Ovary (tissue), 3 donors: Measurements from ENCODE around the gene QSOX1.

Experiments used
- CTCF ChIP-seq, 3 donors: fragments of 450-650 bp in 2 of 3; fragments of 200-600 bp in 1 of 3; IDR thresholded peaks; one replicate each; pipeline versions ENCODE4 v1.5.1 to v1.8.0; 2016 to 2022; ENCODE audit warnings: antibody characterized with exemption in 3 of 3, mild to moderate bottlenecking in 1 of 3
- EP300 ChIP-seq: sonication (generic); formaldehyde crosslinking; IDR thresholded peaks from one replicate; pipeline ENCODE4 v1.6.1; 2017; ENCODE audit warnings: antibody characterized with exemption
- donor health status: DM: no; HTN: no; CAD: no.

DNA sequence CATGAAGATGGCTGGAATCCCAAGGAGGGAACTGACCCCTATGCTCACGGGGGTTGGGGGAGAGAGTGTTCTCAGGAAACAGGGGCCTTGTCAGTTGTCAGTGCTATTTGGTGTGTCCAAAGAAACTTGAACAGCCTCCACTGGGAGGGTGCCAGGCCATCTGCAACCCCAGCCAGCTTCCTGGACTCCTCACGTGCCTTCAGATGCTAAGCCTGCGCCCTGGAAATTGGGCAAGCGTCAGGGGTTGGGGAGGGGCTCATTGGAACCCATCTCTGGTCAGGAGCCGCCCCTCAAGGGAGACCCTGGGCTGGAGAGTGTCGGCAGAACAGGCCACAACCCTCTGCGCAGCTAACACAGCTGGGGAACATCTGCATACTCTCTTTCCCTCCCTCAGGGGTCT lies 62.3 kb downstream of the QSOX1 start:
- no peak for TF ChIP-seq CTCF (IDR thresholded peaks at IDR 0.05)
- TF ChIP-seq EP300, result no peak
